Breast epithelium (tissue), 3 donors: Measurements from ENCODE around the gene ABCA1.

Experiments
- CTCF ChIP-seq, 3 donors: fragments of 450-650 bp; IDR thresholded peaks; one replicate each; pipeline ENCODE4 v1.5.1; 2016 to 2017; ENCODE audit warnings: antibody characterized with exemption in 3 of 3, mild to moderate bottlenecking in 3 of 3, moderate library complexity in 3 of 3
- POLR2AphosphoS5 ChIP-seq, 3 donors: sonication (generic); formaldehyde crosslinking; IDR thresholded peaks; one replicate each; pipeline ENCODE4 v1.6.1; 2017; ENCODE audit warnings: antibody characterized with exemption in 3 of 3

DNA sequence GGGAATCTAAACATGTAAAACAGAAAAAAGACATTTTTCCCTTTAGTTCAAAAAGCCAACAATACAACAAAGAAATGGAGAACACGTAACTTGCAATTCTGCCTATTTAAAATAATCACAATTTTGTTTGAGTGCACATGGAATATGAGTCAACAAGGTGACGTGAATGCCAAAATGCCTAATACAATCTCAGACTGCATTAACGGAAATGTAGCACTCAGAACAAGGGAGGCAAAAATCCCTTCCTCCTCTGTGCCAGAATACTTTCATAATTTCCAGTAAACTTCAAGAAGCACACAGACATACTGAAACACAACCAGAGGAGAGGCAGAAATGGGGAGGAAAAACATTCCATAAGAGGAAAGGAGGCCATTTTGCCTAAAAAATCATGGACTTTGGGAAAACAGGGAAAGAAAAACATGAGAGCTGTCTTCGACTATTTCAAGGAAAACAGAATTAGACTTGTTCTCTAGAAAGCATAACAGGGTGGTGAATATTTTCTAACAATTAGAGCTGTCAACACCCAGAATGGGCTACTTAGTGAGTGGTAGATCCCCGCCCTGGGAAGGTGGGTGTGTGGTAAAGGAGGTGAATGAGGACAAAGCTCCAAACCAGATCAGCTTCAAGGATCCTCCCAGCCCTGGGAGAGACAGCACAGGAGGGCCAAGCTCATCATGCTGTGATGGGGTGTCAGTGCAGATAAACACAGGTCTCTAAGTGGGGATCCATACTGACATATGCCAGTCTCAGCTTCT, 48.2 kb downstream of the ABCA1 start:
- TF ChIP-seq CTCF (IDR thresholded peaks at IDR 0.05) (no peak), POLR2AphosphoS5 (IDR thresholded peaks at IDR 0.05) (no peak)
